Duodenal mucosa (tissue), 2 donors: ENCODE results near the gene NCAM1.

Experiments
- H3K27ac ChIP-seq: one replicate; pipeline ENCODE4 v1.7.0; 2013; ENCODE audit warnings: low read depth, low read length
- H3K27me3 ChIP-seq, 2 donors: one replicate each; pipeline ENCODE4 v1.7.0; 2013; ENCODE audit warnings: low read length in 2 of 2, control low read depth in 1 of 2; ENCODE audit not compliant: insufficient read depth in 2 of 2, control insufficient read depth in 1 of 2
- H3K36me3 ChIP-seq, 2 donors: one replicate each; pipeline ENCODE4 v1.7.0; 2013; ENCODE audit warnings: low read length in 2 of 2, control low read depth in 1 of 2; ENCODE audit not compliant: insufficient read depth in 2 of 2, control insufficient read depth in 1 of 2
- H3K4me1 ChIP-seq, 2 donors: one replicate each; pipeline ENCODE4 v1.7.0; 2013; ENCODE audit warnings: low read length in 2 of 2, control low read depth in 1 of 2; ENCODE audit not compliant: insufficient read depth in 2 of 2, control insufficient read depth in 1 of 2
- H3K4me3 ChIP-seq, 2 donors: one replicate each; pipeline ENCODE4 v1.7.0; 2013; ENCODE audit warnings: low read length in 2 of 2, low read depth in 1 of 2
- H3K9ac ChIP-seq, 2 donors: one replicate each; pipeline ENCODE4 v1.7.0; 2013; ENCODE audit warnings: low read length in 2 of 2, low read depth in 1 of 2
- H3K9me3 ChIP-seq, 2 donors: one replicate each; pipeline ENCODE4 v1.7.0; 2013; ENCODE audit warnings: low read length in 2 of 2, control low read depth in 1 of 2; ENCODE audit not compliant: control insufficient read depth in 1 of 2

The NCAM1 gene

DNA sequence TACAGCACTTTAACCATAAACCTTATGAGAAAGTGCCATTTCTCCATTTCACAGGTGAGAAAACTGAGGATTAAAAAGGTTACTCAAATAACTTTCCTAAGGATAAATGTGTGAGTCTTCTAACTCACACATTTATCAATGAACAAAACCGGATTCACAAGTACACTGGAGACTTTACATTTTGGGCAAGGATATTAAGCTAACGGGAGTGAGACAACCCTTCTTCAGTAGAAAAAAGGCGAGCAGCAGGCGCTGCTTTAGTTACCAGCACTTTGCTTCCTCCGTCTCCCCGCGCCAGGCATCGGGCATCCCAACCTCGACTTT lies 352.8 kb downstream of the NCAM1 start:
- Histone ChIP-seq H3K9ac (peak overlapping the region in 1 of 2 donors; percentile 5), H3K4me3 (peak overlapping the region; percentile 67 to 82), H3K27ac (no peak overlapping the region), H3K27me3 (no peaks in the 10 kb centered on the region), H3K36me3 (no peaks in the 10 kb centered on the region), H3K9me3 (no peaks in the 10 kb centered on the region), H3K4me1 (peaks cover 12 to 25% of the 10 kb centered on the region in 2 donors)

DNA sequence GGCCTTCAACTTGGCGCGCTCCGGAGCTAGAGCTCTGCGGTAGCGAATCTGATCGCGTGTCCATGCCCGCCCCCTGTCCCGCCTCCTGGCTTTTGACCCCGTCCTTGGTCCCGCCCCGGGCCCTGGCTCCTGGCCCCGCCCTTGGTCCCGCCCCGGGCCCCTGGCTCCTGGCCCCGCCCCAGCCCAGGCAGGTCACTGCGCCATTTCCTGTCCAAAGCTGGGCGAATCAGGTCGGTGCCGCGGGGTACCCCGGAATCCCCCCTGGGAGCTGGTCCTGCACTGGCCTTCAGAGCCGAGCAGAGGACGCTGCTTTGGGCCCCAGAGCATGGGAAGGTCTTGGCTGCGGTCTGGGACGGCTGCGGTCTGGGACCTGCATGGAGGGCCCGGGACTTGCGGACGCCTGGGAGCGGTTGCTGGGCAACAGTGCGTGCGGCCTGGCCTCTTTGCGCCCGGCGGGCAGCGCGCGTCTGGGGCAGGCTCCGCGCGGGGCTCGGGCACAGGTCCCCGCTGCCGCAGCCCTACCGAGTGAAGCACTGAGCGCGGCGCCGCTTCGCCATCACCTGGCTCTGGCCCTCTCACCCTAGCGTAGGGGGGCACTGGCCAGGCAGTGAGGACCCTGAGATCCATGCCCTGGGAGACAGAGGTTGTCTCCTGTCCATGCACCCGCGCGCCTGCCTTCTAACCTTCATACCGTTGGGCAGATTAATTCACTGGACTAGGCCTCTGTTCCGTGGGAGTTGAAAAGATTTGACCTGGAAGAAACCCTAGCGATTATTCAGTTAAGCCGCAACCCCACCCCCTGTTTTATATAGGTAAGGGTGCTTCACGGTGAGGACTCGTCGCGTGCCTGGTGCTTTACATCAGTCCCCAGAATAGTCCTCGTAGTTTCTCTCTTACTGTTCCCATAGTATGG lies 353.4 kb downstream of the NCAM1 start, which contains the start of gene TTC12:
TSS of gene TTC12 (plus strand) at position 195 of the 913 bp plus-strand sequence. CDS start 1,675 bp downstream, outside the sequence.
- H3K27ac ChIP-seq: peak within 1 kb of the TSS; percentile 80
- H3K9me3 ChIP-seq: no peaks in the 10 kb centered on the region
- H3K4me1 ChIP-seq: peaks cover 12 to 25% of the 10 kb centered on the region in 2 donors
- peak within 1 kb of the TSS; percentile 82 to 89 for H3K4me3 ChIP-seq
- peak within 1 kb of the TSS; percentile 50 to 80 for H3K9ac ChIP-seq
- H3K36me3 ChIP-seq: no peaks in the 10 kb centered on the region
- H3K27me3 ChIP-seq: no peaks in the 10 kb centered on the region

DNA sequence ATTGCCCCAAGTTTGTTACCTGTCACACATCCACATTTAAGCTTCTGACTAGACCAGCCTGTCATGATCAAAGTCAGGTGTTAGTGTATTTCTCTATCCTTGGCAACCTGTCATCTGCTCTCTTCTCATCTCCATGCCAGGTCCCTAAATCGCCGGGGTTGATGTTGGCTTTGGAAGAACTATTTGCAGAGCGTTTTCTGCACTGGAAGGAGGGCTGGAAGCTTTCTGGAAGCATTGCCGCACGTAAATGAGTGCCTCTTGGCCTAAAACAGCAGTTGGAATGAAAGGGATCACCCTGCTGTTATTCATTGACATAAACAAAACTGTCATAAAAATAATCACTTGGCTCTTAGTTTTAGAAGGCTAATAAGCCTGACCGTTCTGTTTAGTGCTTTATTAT lies 354.6 kb downstream of the NCAM1 start:
- no peaks in the 10 kb centered on the region for H3K9me3 ChIP-seq
- H3K27ac ChIP-seq: no peak overlapping the region
- H3K9ac ChIP-seq: peak overlapping the region in 1 of 2 donors; percentile 50
- peak overlapping the region; percentile 82 to 89 for H3K4me3 ChIP-seq
- no peaks in the 10 kb centered on the region for H3K27me3 ChIP-seq
- no peaks in the 10 kb centered on the region for H3K36me3 ChIP-seq
- H3K4me1 ChIP-seq: peaks cover 12 to 25% of the 10 kb centered on the region in 2 donors

DNA sequence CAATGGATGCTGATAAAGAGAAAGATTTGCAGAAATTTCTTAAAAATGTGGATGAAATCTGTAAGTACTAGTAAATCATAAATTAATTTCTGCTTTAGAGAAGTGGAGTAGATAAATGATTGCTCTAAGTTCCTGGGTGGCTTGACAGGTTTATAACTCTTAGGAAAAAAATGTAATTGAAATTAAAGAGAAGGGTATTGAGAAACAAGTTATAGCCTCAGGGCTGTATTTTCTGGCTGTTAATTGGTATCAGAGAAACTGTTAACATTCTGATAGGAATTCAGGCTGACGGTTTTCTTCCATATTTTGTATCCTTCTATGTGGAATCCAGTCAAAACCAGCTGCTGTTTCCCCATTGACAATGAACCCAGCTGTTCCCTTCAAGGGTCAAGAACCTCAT lies 355.0 kb downstream of the NCAM1 start:
- Histone ChIP-seq H3K9me3 (no peaks in the 10 kb centered on the region), H3K27ac (no peak overlapping the region), H3K27me3 (no peaks in the 10 kb centered on the region), H3K36me3 (no peaks in the 10 kb centered on the region), H3K9ac (no peak overlapping the region), H3K4me3 (no peak overlapping the region), H3K4me1 (peaks cover 12 to 25% of the 10 kb centered on the region in 2 donors)

DNA sequence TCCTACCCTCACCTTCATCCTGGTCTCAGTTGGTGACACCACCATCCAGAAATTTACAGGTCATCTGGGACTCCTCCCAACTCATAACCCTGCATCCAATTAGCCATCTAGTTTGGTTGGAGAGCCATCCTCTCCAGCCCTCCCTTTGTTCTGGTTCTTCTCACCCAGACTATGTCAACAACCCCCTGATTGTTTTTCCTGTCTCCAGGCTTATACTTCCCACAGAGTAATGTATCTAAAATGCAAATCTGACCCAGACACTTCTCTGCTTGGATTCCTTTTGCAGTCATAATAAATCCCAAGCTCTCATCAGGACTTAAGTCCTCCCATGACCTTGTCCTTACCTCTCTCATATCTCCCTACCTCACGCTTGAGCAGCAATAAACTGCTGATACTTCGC lies 356.1 kb downstream of the NCAM1 start:
- no peaks in the 10 kb centered on the region for H3K27me3 ChIP-seq
- H3K27ac ChIP-seq: no peak overlapping the region
- H3K4me3 ChIP-seq: no peak overlapping the region
- H3K4me1 ChIP-seq: peaks cover 12 to 25% of the 10 kb centered on the region in 2 donors
- no peaks in the 10 kb centered on the region for H3K9me3 ChIP-seq
- no peak overlapping the region for H3K9ac ChIP-seq
- H3K36me3 ChIP-seq: no peaks in the 10 kb centered on the region

DNA sequence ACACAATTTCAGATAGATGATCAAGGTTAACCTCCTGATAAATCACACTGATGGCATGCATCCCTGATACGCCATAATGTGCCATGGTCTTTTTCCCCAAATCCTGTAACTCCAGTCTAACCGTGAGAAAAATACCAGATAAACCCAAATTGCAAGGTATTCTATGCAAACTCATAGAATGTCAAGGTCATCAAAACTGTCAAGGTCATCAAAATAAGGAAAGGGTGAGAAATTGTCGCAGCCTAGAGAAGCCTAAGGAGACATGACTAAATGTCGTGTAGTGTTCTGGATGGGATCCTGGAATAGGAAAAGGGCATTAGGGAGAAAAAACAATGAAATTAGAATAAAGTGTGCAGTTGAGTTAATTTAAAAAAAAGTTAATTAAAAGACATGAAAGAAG lies 357.9 kb downstream of the NCAM1 start:
- no peaks in the 10 kb centered on the region for H3K9me3 ChIP-seq
- peaks cover 12 to 19% of the 10 kb centered on the region in 2 donors for H3K4me1 ChIP-seq
- no peaks in the 10 kb centered on the region for H3K36me3 ChIP-seq
- H3K27ac ChIP-seq: no peak overlapping the region
- H3K4me3 ChIP-seq: no peak overlapping the region
- H3K9ac ChIP-seq: no peak overlapping the region
- no peaks in the 10 kb centered on the region for H3K27me3 ChIP-seq

DNA sequence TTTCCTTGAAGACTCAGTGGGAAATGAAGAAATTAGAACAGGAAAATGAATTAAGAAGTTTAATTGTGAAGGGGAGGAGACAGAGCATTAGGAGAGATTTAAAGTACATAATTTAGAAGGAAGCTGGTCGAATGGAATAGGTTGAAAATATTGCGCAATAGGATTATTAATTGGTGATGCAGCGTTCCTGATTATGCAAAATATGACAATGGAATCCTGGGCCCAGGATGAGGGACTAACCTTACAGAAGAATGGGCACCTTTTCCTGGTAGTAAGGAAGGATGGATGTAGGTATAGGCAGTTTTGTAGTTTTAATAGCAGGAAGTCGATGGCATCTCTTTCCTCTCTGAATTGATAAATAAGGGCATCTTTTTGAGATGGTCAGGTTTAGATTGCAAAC lies 360.9 kb downstream of the NCAM1 start:
- peaks cover 0 to 3% of the 10 kb centered on the region in 2 donors for H3K36me3 ChIP-seq
- no peaks in the 10 kb centered on the region for H3K9me3 ChIP-seq
- no peaks in the 10 kb centered on the region for H3K27me3 ChIP-seq
- no peak overlapping the region for H3K9ac ChIP-seq
- no peak overlapping the region for H3K4me3 ChIP-seq
- H3K4me1 ChIP-seq: no peaks in the 10 kb centered on the region
- no peak overlapping the region for H3K27ac ChIP-seq

DNA sequence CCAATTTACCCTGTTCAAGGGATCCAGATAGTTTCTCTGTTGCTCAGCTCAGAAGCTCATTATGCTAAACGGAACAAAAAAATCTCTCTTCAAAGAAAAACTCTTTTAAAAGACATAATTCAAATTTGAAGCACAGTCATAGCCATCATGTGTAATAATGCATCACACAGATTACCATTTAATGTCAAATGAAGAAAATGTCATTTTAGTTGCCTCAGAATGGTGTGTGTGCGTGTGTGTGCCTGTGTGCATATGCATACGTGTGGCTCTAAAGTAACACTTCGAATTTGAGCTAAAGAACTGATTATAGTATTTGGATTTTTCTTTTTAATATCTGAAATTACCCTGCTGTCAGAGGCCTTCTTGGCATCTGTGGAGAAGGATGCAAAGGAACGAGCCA lies 363.0 kb downstream of the NCAM1 start:
- Histone ChIP-seq H3K27ac (no peak overlapping the region), H3K27me3 (no peaks in the 10 kb centered on the region), H3K36me3 (peaks cover 0 to 3% of the 10 kb centered on the region in 2 donors), H3K4me3 (no peak overlapping the region), H3K9me3 (no peaks in the 10 kb centered on the region), H3K4me1 (no peaks in the 10 kb centered on the region), H3K9ac (no peak overlapping the region)
